Measurements from ENCODE around the gene TMEM147. TPM values are rescaled to one million over a fixed set of nuclear protein-coding genes. Genes with fewer than 3 reads are reported as not detected.

Gene TMEM147
- total RNA-seq, 6 experiments from 2014 or later, result 104 to 130 (median 115) TPM

DNA sequence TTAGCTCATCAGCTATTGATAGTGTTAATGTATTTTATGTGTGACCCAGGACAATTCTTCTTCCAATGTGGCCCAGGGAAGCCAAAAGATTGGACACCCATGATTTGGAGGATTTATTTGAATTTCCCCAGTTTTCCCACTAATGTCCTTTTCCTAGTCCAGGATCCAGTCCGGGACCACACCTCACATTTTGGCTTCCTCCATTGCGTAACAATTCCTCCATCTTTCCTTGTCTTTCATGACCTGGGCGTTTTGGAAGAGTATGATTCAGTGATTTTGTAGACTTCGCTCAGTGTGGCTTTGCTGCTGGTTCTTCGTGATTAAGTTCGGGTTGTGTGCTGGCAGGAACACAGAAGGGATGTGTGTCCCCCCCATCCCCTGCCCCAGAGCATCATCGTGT lies 21.3 kb downstream of the TMEM147 start:
- TF ChIP-seq, protein P1, sequence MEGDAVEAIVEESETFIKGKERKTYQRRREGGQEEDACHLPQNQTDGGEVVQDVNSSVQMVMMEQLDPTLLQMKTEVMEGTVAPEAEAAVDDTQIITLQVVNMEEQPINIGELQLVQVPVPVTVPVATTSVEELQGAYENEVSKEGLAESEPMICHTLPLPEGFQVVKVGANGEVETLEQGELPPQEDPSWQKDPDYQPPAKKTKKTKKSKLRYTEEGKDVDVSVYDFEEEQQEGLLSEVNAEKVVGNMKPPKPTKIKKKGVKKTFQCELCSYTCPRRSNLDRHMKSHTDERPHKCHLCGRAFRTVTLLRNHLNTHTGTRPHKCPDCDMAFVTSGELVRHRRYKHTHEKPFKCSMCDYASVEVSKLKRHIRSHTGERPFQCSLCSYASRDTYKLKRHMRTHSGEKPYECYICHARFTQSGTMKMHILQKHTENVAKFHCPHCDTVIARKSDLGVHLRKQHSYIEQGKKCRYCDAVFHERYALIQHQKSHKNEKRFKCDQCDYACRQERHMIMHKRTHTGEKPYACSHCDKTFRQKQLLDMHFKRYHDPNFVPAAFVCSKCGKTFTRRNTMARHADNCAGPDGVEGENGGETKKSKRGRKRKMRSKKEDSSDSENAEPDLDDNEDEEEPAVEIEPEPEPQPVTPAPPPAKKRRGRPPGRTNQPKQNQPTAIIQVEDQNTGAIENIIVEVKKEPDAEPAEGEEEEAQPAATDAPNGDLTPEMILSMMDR (IDR thresholded peaks at IDR 0.05), result no peak
- peaks cover 27% of the 10 kb centered on the region for H3K27me3 Mint-ChIP-seq (ENCODE audit: insufficient read depth)

DNA sequence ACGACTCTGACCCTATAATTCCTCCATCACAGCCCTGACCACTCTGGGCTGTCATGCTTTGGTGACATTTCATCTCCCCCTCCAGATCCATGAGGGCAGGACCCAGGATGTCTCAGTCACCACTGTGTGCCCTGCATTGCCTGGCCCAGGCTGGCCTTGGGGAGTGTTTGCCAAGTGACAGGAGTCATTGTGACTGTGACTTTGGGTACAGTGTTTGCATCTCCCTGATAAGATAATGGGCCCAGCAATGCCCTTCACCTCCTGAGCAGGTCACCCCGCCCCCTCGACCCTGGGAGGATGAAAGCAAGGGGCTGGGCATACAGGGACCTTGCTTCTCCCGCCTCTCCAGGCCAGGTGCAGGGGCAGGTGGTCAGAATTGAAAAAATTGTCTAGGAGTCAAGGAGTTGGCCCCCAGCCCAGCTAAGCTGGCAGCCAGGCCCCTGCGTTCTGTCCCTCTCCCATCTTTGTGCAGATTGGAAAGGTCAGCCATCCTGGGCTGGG lies 23.9 kb downstream of the TMEM147 start:
- H3K4me3 Mint-ChIP-seq, result no peak overlapping the region
- no peak overlapping the region for H3K27ac Mint-ChIP-seq
- no peaks in the 10 kb centered on the region for H3K9me3 Mint-ChIP-seq
- H3K4me1 Mint-ChIP-seq (ENCODE audit: low read depth), result no peaks in the 10 kb centered on the region
- H3K36me3 Mint-ChIP-seq (ENCODE audit: low read depth), result no peaks in the 10 kb centered on the region
- DNase-seq, result no peak
- TF ChIP-seq, protein P1 (IDR thresholded peaks at IDR 0.05), result no peak
- peaks cover 21% of the 10 kb centered on the region for H3K27me3 Mint-ChIP-seq (ENCODE audit: insufficient read depth)

More for the DNA sequence above, 21.3 kb downstream of the TMEM147 start:
- no peaks in the 10 kb centered on the region for H3K4me1 Mint-ChIP-seq (ENCODE audit: low read depth)
- H3K4me3 Mint-ChIP-seq, result no peak overlapping the region
- no peaks in the 10 kb centered on the region for H3K36me3 Mint-ChIP-seq (ENCODE audit: low read depth)
- no peak overlapping the region for H3K27ac Mint-ChIP-seq
- DNase-seq, result no peak
- H3K9me3 Mint-ChIP-seq, result no peaks in the 10 kb centered on the region

DNA sequence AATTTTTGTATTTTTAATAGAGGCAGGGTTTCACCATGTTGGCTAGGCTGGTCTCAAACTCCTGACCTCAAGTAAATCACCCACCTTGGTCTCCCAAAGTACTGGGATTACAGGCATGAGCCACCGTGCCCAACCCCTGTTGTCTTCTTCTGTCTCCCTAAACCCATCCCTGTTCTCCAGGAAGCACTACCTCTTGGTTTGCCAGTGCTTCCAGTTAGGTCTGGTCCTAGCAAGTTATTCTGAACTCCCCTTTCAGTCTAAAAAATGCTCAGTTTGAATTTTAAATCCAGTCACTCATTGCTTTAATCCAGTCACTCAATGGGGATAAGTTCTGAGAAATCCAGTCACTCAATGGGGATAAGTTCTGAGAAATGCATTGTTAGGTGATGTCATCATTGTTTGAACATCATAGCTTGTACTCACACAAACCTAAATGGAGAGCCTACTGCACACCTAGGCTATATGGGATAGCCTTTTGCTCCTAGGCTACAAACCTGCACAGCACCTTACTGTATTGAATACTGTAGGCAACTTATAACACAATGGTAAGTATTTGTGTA lies 26.1 kb downstream of the TMEM147 start:
- Mint-ChIP-seq H3K36me3 (ENCODE audit: low read depth) (peaks cover 12% of the 10 kb centered on the region), H3K27me3 (ENCODE audit: insufficient read depth) (peaks cover 13% of the 10 kb centered on the region), H3K4me1 (ENCODE audit: low read depth) (no peaks in the 10 kb centered on the region), H3K27ac (no peak overlapping the region), H3K4me3 (no peak overlapping the region), H3K9me3 (peaks cover 17% of the 10 kb centered on the region)
- no peak for DNase-seq
- TF ChIP-seq, protein P1 (IDR thresholded peaks at IDR 0.05), result no peak

DNA sequence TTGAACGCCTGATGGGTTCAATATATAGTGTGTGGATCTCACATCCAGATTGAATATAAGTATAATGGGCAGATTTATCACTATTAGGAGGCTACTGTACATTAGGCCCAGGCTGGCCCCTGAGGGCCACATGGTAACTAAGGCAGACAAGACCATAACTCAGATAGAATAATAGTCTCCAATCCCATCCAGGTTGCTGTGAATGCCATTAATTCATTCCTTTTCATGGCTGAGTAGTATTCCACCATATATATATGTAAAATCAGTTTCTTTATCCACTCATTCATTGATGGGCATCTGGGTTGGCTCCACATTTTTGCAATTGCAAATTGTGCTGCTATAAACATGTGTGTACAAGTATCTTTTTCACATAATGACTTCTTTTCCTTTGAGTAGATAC lies 32.5 kb downstream of the TMEM147 start:
- Mint-ChIP-seq H3K27me3 (ENCODE audit: insufficient read depth) (peaks cover 7% of the 10 kb centered on the region), H3K9me3 (peaks cover 30% of the 10 kb centered on the region), H3K36me3 (ENCODE audit: low read depth) (peaks cover 19% of the 10 kb centered on the region), H3K27ac (no peak overlapping the region), H3K4me3 (no peak overlapping the region), H3K4me1 (ENCODE audit: low read depth) (no peaks in the 10 kb centered on the region)
- no peak for DNase-seq
- TF ChIP-seq, protein P1 (IDR thresholded peaks at IDR 0.05), result no peak

DNA sequence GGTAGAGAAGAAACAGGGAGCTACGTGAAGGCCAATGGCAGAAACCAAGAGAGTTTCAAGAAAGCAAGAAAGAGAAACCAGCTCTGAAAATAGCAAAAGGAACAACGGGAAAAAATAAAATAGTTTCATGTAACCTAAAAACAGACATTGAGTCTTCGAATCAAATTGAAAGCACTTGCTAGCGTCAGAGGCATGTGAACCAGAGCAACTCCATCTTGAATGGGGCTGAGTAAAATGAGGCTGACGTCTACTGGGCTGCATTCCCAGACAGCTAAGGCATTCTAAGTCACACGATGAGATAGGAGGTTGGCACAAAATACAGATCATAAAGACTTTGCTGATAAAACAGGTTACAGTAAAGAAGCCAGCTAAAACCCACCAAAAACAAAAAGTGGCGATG lies 33.3 kb downstream of the TMEM147 start:
- Mint-ChIP-seq H3K27me3 (ENCODE audit: insufficient read depth) (peaks cover 15% of the 10 kb centered on the region), H3K4me1 (ENCODE audit: low read depth) (no peaks in the 10 kb centered on the region), H3K9me3 (peaks cover 30% of the 10 kb centered on the region), H3K27ac (no peak overlapping the region), H3K36me3 (ENCODE audit: low read depth) (peaks cover 19% of the 10 kb centered on the region), H3K4me3 (no peak overlapping the region)
- DNase-seq, result no peak
- TF ChIP-seq, protein P1 (IDR thresholded peaks at IDR 0.05), result no peak

All from HFFc6 (cell line).